WI38 (cell line): ENCODE data around the gene TENM4.
"Not testable (repeated sequence)": the region's sequence is repeated elsewhere in the genome, so short reads cannot be mapped to it uniquely, and the experiment has no call there.

Source experiments
- H3K4me3 ChIP-seq: 2 replicates; pipeline ENCODE4 v1.5.1; 2011; ENCODE audit warnings: low read depth, mild to moderate bottlenecking, control low read depth, low read length
- TF ChIP-seq, protein P1 (sequence below): IDR thresholded peaks from 2 replicates; pipeline ENCODE4 v1.5.1; 2012; ENCODE audit warnings: low read depth, mild to moderate bottlenecking, control low read depth, low read length

The TENM4 gene

DNA sequence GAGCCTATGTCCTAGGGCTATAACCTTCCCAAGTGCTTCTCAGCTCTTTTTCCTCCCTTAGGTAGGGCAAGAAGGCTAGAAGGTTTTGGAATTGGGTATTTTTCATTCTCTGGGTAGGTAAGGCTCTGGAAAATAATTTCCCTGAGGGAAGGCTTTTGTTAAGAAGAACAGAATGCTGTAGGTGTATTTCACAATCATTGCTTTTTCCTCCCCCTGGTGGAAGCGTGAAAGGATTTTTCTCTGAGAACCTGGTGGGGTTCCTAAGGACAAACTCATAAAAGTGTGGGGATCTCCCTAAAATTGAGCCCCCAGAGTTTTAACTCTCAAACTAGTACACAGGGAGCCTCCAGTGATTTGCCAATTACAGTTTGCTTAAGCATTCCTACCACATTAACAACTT, 825.1 kb downstream of the TENM4 start:
- TF ChIP-seq, protein P1, sequence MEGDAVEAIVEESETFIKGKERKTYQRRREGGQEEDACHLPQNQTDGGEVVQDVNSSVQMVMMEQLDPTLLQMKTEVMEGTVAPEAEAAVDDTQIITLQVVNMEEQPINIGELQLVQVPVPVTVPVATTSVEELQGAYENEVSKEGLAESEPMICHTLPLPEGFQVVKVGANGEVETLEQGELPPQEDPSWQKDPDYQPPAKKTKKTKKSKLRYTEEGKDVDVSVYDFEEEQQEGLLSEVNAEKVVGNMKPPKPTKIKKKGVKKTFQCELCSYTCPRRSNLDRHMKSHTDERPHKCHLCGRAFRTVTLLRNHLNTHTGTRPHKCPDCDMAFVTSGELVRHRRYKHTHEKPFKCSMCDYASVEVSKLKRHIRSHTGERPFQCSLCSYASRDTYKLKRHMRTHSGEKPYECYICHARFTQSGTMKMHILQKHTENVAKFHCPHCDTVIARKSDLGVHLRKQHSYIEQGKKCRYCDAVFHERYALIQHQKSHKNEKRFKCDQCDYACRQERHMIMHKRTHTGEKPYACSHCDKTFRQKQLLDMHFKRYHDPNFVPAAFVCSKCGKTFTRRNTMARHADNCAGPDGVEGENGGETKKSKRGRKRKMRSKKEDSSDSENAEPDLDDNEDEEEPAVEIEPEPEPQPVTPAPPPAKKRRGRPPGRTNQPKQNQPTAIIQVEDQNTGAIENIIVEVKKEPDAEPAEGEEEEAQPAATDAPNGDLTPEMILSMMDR, result no peak
- H3K4me3 ChIP-seq, result no peak overlapping the region

GRCh38 chr11:78613378-78613813, 827.4 kb downstream of the TENM4 start:
- TF ChIP-seq, protein P1, result no peak
- H3K4me3 ChIP-seq, result no peak overlapping the region

DNA sequence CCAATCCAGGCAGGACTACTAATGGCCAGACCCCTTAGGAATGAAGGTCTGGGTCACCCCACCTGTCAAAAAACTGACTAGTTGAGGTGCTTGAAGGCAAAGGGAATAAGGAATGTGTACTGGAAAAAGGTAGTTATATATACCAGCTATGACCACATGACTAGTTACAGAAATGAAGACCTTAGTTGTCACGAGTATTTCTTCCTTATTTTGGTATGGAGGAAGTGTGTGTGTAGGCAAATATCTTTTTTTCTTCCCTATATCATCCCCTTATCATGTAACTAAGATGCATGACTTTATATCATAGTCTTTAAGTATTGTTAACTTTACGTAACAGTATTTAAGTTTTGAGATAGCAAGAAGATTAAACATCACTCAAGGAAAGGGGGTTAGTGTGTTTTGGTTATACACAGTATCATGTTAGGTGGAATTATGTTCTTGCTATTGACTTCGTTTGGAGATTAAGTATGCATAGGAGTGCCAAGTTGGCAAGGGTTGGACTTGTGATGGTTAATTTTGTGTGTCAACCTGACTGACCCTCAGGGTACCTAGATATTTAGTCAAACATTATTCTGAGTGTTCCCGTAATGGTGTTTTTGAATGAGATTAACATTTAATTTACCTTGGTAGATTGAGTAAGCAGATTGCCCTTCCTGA, 828.0 kb downstream of the TENM4 start:
- TF ChIP-seq, protein P1, result no peak
- no peak overlapping the region for H3K4me3 ChIP-seq

- H3K4me3 ChIP-seq, result not testable (repeated sequence)
These were observed 831.5 kb downstream of the TENM4 start for GRCh38 chr11:78609321-78609720.

- TF ChIP-seq, protein P1, result no peak
- H3K4me3 ChIP-seq, result no peak overlapping the region
These were observed 833.1 kb downstream of the TENM4 start for GRCh38 chr11:78607696-78608095.

- TF ChIP-seq, protein P1, result no peak
- no peak overlapping the region for H3K4me3 ChIP-seq
These were observed 834.2 kb downstream of the TENM4 start for GRCh38 chr11:78606667-78607066.

DNA sequence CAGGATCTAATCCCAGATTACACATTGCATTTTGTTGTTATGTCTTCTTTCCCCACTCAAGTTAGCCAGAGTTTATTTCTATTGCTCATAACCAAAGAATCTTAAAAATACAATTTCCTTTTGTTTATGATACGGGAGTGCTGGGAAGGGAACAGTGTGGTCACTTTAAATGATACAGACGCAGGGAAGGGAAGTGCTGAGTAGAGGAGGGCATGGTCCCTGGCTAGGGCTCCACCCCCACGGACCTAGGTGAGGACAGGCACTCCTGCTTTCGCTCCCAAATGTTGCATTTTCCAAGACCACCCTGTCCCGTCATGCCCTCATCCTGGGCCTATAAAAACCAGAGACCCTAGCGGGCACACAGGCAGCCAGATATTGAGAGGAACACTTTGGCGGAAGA, 835.5 kb downstream of the TENM4 start:
- no peak overlapping the region for H3K4me3 ChIP-seq
- TF ChIP-seq, protein P1, result no peak

GRCh38 chr11:78603792-78604191, 837.0 kb downstream of the TENM4 start:
- TF ChIP-seq, protein P1, result no peak
- no peak overlapping the region for H3K4me3 ChIP-seq
